Endothelial cell of umbilical vein (primary cell): ENCODE data around the gene SEMA3G. TPM values are rescaled to one million over a fixed set of nuclear protein-coding genes. Genes with fewer than 3 reads are reported as not detected.
A peak's percentile ranks its signal among the peaks of the same experiment; 100 is the strongest.

Experiments
- BruUV-seq: library from RNA; stranded (reverse); fragments of 400-500 nt; replicated peaks from 2 replicates; lab custom pipeline; 2021; lab: Mats Ljungman, UMichigan
- CTCF ChIA-PET: fragments of 300-600, 350-600 bp; sonication (Branson Sonifier 250); formaldehyde crosslinking; loops from one replicate; lab custom pipeline; 2021; ENCODE audit warnings: antibody characterized with exemption, inconsistent platforms; lab: Charles Lee
- POLR2A ChIA-PET: fragments of 300-600, 350-600 bp; sonication (Branson Sonifier 250); formaldehyde crosslinking; loops from one replicate; lab custom pipeline; 2021; ENCODE audit warnings: antibody characterized with exemption, inconsistent platforms; lab: Charles Lee
- DNase-seq: peaks from one replicate; pipeline ENCODE4 v3.0.0-alpha.2; 2011; ENCODE audit warnings: low read depth, low spot score
- FAIRE-seq: peaks from 2 replicates; lab custom pipeline; 2011; peaks lifted over from hg19 to GRCh38; lab: Jason Lieb, UNC
- H2AFZ ChIP-seq: 2 replicates; pipeline ENCODE4 v1.6.0; 2012; ENCODE audit warnings: low read depth, low read length, control low read depth, inconsistent platforms
- H3K27ac ChIP-seq: 2 replicates; pipeline ENCODE4 v1.5.1; 2011; ENCODE audit warnings: low read depth, mild to moderate bottlenecking, control low read depth, low read length, moderate library complexity; ENCODE audit not compliant: insufficient read depth
- H3K27me3 ChIP-seq, 2 experiments: 2 replicates each; pipeline versions ENCODE4 v1.6.0 to v1.6.1; 2011; ENCODE audit warnings: low read length in 2 of 2, mixed read lengths in 1 of 2; ENCODE audit not compliant: control insufficient read depth in 2 of 2, insufficient read depth in 2 of 2
- H3K36me3 ChIP-seq, 2 experiments: 2 replicates in 1 of 2; 3 replicates in 1 of 2; pipeline ENCODE4 v1.5.1; 2011; ENCODE audit warnings: low read length in 2 of 2, mild to moderate bottlenecking in 1 of 2, moderate library complexity in 1 of 2; ENCODE audit not compliant: control insufficient read depth in 2 of 2, insufficient read depth in 2 of 2; ENCODE audit errors: extremely low read depth in 1 of 2
- H3K4me1 ChIP-seq: 3 replicates; pipeline ENCODE4 v1.5.1; 2011; ENCODE audit warnings: mild to moderate bottlenecking, low read length; ENCODE audit not compliant: control insufficient read depth, insufficient read depth; ENCODE audit errors: extremely low read depth
- H3K4me2 ChIP-seq: 2 replicates; pipeline ENCODE4 v1.6.1; 2011; ENCODE audit warnings: low read length, control low read depth, mixed read lengths; ENCODE audit not compliant: insufficient read depth
- H3K4me3 ChIP-seq, 3 experiments: fragments of 200-600 bp in 1 of 3; sonication (generic), shearing (Covaris generic) in 1 of 3; replicated peaks in 1 of 3; 2 replicates each; pipeline ENCODE4 v1.5.1; 2011 to 2016; ENCODE audit warnings: control low read depth in 3 of 3, low read length in 3 of 3, mild to moderate bottlenecking in 2 of 3, inconsistent platforms in 1 of 3, low read depth in 1 of 3, moderate library complexity in 1 of 3; ENCODE audit not compliant: insufficient read depth in 1 of 3
- H3K79me2 ChIP-seq: 2 replicates; pipeline ENCODE4 v1.6.0; 2012; ENCODE audit warnings: low read length, inconsistent platforms; ENCODE audit not compliant: control insufficient read depth, insufficient read depth
- H3K9ac ChIP-seq: replicated peaks from 2 replicates; pipeline ENCODE3; 2011; ENCODE audit warnings: low read length, control low read depth; ENCODE audit not compliant: insufficient read depth; ENCODE audit errors: extremely low read depth
- H3K9me1 ChIP-seq: replicated peaks from 3 replicates; pipeline ENCODE4 v1.6.0; 2011; ENCODE audit warnings: mild to moderate bottlenecking, low read length; ENCODE audit not compliant: control insufficient read depth, insufficient read depth; ENCODE audit errors: extremely low read depth
- H3K9me3 ChIP-seq: replicated peaks from 2 replicates; pipeline ENCODE4 v1.5.1; 2012; ENCODE audit warnings: low read length, inconsistent platforms; ENCODE audit not compliant: control insufficient read depth, insufficient read depth
- H4K20me1 ChIP-seq: replicated peaks from 2 replicates; pipeline ENCODE3; 2011; ENCODE audit warnings: mild to moderate bottlenecking, low read length; ENCODE audit not compliant: control insufficient read depth, insufficient read depth; ENCODE audit errors: extremely low read depth
- FOS ChIP-seq: IDR thresholded peaks from 2 replicates; pipeline ENCODE4 v1.6.1; 2011; ENCODE audit warnings: mild to moderate bottlenecking, low read length, moderate library complexity, borderline replicate concordance; ENCODE audit not compliant: insufficient read depth
- POLR2AphosphoS5 ChIP-seq: IDR thresholded peaks from 2 replicates; pipeline ENCODE4 v1.6.1; 2012; ENCODE audit warnings: low read depth, mild to moderate bottlenecking, control low read depth, low read length, moderate library complexity; ENCODE audit not compliant: insufficient read depth
- dilution Hi-C: fragments of 300-500 bp; cut with MboI; formaldehyde crosslinking; loops from one replicate; pipeline ENCODE4 v1.15.0; 2019; ENCODE audit warnings: low sequenced_read_pairs; ENCODE audit not compliant: extremely low pct_ligation_motif_present
- intact Hi-C: fragments of 100-400 bp; cut with micrococcal nuclease; formaldehyde crosslinking; loops from one replicate; pipeline ENCODE4 v1.10.0; 2022
- polyA plus RNA-seq, 4 experiments: library from polyadenylated mRNA; depleted of rRNA in 3 of 4; stranded (reverse) in 3 of 4; unstranded in 1 of 4; fragments of >200 nt; gene quantifications; 2 replicates each; pipeline versions ENCODE4 v1.2.1 to v1.2.3, GENCODE V29; 2011 to 2012; ENCODE audit warnings: missing spikeins in 1 of 4
- total RNA-seq: library from RNA; stranded (reverse); gene quantifications from 2 replicates; pipeline ENCODE4 v1.2.3, GENCODE V29; 2021
- TF ChIP-seq, protein P1 (sequence below), 2 donors: IDR thresholded peaks; 1 replicate in 1 of 2; 2 replicates in 1 of 2; pipeline ENCODE4 v1.5.1; 2011; ENCODE audit warnings: low read length in 2 of 2, mild to moderate bottlenecking in 2 of 2, moderate library complexity in 2 of 2, control low read depth in 1 of 2, inconsistent platforms in 1 of 2, low read depth in 1 of 2; ENCODE audit not compliant: insufficient read depth in 1 of 2; ENCODE audit errors: extremely low read depth in 1 of 2

The SEMA3G gene
- total and polyA plus RNA-seq, 2 donors (not counting 3 experiments of a cell fraction or from before 2014, with no cell fraction given) = 22.6 to 27.9 TPM

DNA sequence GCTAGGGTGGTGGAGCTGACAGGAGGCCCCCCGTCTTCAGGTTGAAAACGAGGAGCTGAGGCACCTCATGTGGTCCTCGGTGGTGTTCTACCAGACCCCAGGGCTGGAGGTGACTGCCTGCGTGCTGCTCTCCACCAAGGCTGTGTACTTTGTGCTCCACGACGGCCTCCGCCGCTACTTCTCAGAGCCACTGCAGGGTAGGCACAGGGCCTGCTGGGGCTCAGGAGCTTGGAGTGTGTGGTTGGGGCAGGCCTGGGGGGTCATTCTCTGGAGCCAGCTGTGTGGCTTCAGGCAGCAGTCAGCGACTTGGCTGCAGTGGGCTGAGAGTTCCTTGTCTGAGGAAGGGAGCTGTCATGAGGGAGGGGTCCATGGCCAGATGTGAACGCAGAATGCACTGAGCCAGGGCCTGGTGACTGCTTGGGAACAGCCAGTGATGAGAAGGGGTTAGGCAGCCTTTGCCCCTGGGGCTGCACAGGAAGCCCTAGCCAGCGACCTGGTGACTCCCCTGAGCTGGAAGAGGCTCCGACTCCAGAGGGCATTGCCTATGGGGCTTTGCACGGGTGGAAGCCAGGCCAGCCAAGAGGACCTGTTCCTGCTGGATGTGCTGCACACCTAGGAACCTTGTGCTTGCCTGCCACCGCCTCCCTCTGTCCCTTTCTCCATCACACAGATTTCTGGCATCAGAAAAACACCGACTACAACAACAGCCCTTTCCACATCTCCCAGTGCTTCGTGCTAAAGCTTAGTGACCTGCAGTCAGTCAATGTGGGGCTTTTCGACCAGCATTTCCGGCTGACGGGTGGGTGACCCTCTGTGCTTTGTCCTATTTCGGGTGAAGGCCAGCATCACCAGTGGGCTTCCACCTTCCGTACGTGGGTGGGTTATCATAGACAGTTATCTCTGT, 45.4 kb upstream of the SEMA3G start:
- Histone ChIP-seq H2AFZ (no peak overlapping the region), H3K9me1 (no peaks in the 10 kb centered on the region), H3K9ac (no peak overlapping the region), H3K4me1 (peaks cover 58% of the 10 kb centered on the region), H3K79me2 (peaks cover 1% of the 10 kb centered on the region), H3K27ac (peak overlapping the region; percentile 60), H4K20me1 (no peaks in the 10 kb centered on the region), H3K27me3 (no peaks in the 10 kb centered on the region), H3K36me3 (peaks cover 5 to 53% of the 10 kb centered on the region in 2 experiments), H3K4me3 (no peak overlapping the region), H3K4me2 (peak overlapping the region; percentile 47), H3K9me3 (no peaks in the 10 kb centered on the region)
- DNase-seq (no peak), FAIRE-seq (peak; percentile 35)
- CTCF ChIA-PET = interaction anchor here (0.8 to 4.9 kb wide), 8 partner anchors 8 to 62 kb away, joined by 3 to 29 read pairs (median 5); partner anchors contain the start of gene UQCC5
- no TSS peak for BruUV-seq
- intact Hi-C loops = no loop called here
- dilution Hi-C loops = no loop called here
- TF ChIP-seq POLR2AphosphoS5 (no peak), FOS (no peak)
- TF ChIP-seq, protein P1, sequence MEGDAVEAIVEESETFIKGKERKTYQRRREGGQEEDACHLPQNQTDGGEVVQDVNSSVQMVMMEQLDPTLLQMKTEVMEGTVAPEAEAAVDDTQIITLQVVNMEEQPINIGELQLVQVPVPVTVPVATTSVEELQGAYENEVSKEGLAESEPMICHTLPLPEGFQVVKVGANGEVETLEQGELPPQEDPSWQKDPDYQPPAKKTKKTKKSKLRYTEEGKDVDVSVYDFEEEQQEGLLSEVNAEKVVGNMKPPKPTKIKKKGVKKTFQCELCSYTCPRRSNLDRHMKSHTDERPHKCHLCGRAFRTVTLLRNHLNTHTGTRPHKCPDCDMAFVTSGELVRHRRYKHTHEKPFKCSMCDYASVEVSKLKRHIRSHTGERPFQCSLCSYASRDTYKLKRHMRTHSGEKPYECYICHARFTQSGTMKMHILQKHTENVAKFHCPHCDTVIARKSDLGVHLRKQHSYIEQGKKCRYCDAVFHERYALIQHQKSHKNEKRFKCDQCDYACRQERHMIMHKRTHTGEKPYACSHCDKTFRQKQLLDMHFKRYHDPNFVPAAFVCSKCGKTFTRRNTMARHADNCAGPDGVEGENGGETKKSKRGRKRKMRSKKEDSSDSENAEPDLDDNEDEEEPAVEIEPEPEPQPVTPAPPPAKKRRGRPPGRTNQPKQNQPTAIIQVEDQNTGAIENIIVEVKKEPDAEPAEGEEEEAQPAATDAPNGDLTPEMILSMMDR (IDR thresholded peaks at IDR 0.05; ENCODE audit: extremely low read depth in 1 of 2, insufficient read depth in 1 of 2, low read depth in 1 of 2, low read length in 2 of 2) = no peak
- POLR2A ChIA-PET = interaction anchor here (1.0 to 1.4 kb wide), 3 partner anchors 42 to 46 kb away, joined by 3 to 7 read pairs (median 3); partner anchors contain the start of gene UQCC5
